Stomach (tissue), 9 donors: ENCODE measurements around the gene TDRD12. TPM values are rescaled to one million over a fixed set of nuclear protein-coding genes. Genes with fewer than 3 reads are reported as not detected.
"Not testable (repeated sequence)": the region's sequence is repeated elsewhere in the genome, so short reads cannot be mapped to it uniquely, and the experiment has no call there.

ENCODE experiments used
- DNase-seq, 2 donors: peaks; one replicate each; pipeline versions ENCODE4 v3.0.0 to v3.0.0-alpha.2; 2013 to 2019
- H3K27ac ChIP-seq, 5 donors: fragments of 200-600 bp in 4 of 5; sonication (generic) in 4 of 5; one replicate each; pipeline ENCODE4 v1.5.1; 2013 to 2019; ENCODE audit warnings: mild to moderate bottlenecking in 1 of 5, moderate library complexity in 1 of 5
- H3K27me3 ChIP-seq, 3 donors: fragments of 200-600 bp; sonication (generic); one replicate each; pipeline ENCODE4 v1.5.1; 2017 to 2019; ENCODE audit warnings: mixed run types in 1 of 3
- H3K36me3 ChIP-seq, 4 donors: fragments of 200-600 bp; sonication (generic); 1 replicate in 3 of 4; 2 replicates in 1 of 4; pipeline ENCODE4 v1.5.1; 2016 to 2019
- H3K4me1 ChIP-seq, 4 donors: fragments of 200-600 bp; sonication (generic); one replicate each; pipeline ENCODE4 v1.5.1; 2016 to 2019
- H3K4me3 ChIP-seq, 4 donors: fragments of 200-600 bp; sonication (generic) in 3 of 4; one replicate each; pipeline ENCODE4 v1.5.1; 2016 to 2019; ENCODE audit warnings: mild to moderate bottlenecking in 1 of 4
- H3K9me3 ChIP-seq, 4 donors: fragments of 200-600 bp; sonication (generic); one replicate each; pipeline ENCODE4 v1.5.1; 2016 to 2019
- EP300 ChIP-seq: sonication (generic); formaldehyde crosslinking; IDR thresholded peaks from one replicate; pipeline ENCODE4 v1.6.1; 2017; ENCODE audit warnings: antibody characterized with exemption
- POLR2A ChIP-seq, 4 donors: fragments of 450-650 bp; IDR thresholded peaks; one replicate each; pipeline ENCODE4 v1.6.1; 2016; ENCODE audit warnings: antibody characterized with exemption in 4 of 4, control low read depth in 2 of 4, mild to moderate bottlenecking in 1 of 4, moderate library complexity in 1 of 4
- POLR2AphosphoS5 ChIP-seq, 3 donors: sonication (generic); formaldehyde crosslinking; IDR thresholded peaks; one replicate each; pipeline ENCODE4 v1.6.1; 2016; ENCODE audit warnings: antibody characterized with exemption in 3 of 3
- WGBS, 5 donors: extraction: QIAGEN DNeasy Blood & Tissue Kit in 3 of 5; methylation state at CpG; one replicate each; pipeline versions ENCODE4 v1.1.5 to v1.1.7; 2013 to 2018; 5-methylcytosine and 5-hydroxymethylcytosine counted together
- intact Hi-C: fragments of 100-400 bp; cut with DNase I; formaldehyde crosslinking; loops from one replicate; pipeline ENCODE4 v1.15.1; 2023; ENCODE audit warnings: low total_unique reads
- polyA plus RNA-seq, 3 donors: library from polyadenylated mRNA; stranded (reverse); fragments of 200-250 nt; gene quantifications; one replicate each; pipeline ENCODE4 v1.2.3, GENCODE V29; 2013
- total RNA-seq, 5 donors: library from RNA; depleted of rRNA; stranded (reverse); fragments of >200 nt; gene quantifications; one replicate each; pipeline versions ENCODE4 v1.1.0 to v1.2.3, GENCODE V29; 2014 to 2016
- TF ChIP-seq, protein P1 (sequence below), 7 experiments: fragments of 450-650 bp in 4 of 7; fragments of 200-600 bp in 3 of 7; sonication (generic) in 3 of 7; IDR thresholded peaks; one replicate each; pipeline ENCODE4 v1.5.1; 2016 to 2019; ENCODE audit warnings: antibody characterized with exemption in 7 of 7, control low read depth in 2 of 7, mild to moderate bottlenecking in 1 of 7
- donor health status: healthy with polysubstance abuse.
- donor health status: Bipolar disorder and iron deficiency.
- donor health status: healthy.

TDRD12 gene
- total and polyA plus RNA-seq, 8 donors = 0.03 to 0.73 TPM; not detected in 6

- H3K36me3 ChIP-seq = peaks cover 17 to 36% (median 27%) of the 10 kb centered on the region in 4 donors
- H3K9me3 ChIP-seq, H3K27me3 ChIP-seq, intact Hi-C loops, DNase-seq: not testable (repeated sequence)
- H3K27ac ChIP-seq = peak overlapping the region; percentile 49 to 95 (median 57)
- 28 to 50% (median 47%) methylated on average over 6 of the region's 6 CpGs for WGBS, 5 donors
- peaks cover 53 to 82% (median 66%) of the 10 kb centered on the region in 4 donors for H3K4me1 ChIP-seq
- H3K4me3 ChIP-seq = peak overlapping the region in 2 of 4 donors; percentile 64 to 83
- peak in 1 of 3 donors; percentile 34 for TF ChIP-seq POLR2AphosphoS5 (IDR thresholded peaks at IDR 0.05)
These were observed 24.1 kb upstream of the TDRD12 start for GRCh38 chr19:32695506-32695905.

DNA sequence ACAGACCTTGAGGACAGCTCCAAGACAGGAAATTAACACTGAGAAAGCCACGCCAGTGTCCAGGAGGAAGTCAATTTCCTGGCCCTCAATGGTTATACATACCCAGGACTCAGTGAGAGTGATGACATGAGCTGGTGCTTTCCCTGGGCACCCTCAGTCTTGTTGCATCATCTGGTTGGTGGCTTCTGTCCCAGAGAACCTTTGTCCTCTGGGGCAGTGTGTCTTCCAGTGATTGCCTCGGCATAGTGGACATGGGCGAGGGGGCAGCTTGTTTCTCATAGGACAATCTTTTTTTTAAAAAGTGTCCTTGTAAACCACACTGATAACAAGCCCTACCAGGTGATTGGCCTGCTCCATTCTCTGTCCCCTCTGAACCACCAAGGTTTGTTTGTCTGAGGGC lies 22.8 kb upstream of the TDRD12 start:
- peak overlapping the region in 1 of 5 donors; percentile 49 for H3K27ac ChIP-seq

GRCh38 chr19:32700129-32700528 lies 19.4 kb upstream of the TDRD12 start:
- Histone ChIP-seq H3K27ac (peak overlapping the region in 2 of 5 donors; percentile 65 to 75), H3K9me3 (peaks cover 4 to 22% (median 11%) of the 10 kb centered on the region in 4 donors), H3K4me1 (peaks cover 35 to 73% (median 46%) of the 10 kb centered on the region in 4 donors), H3K36me3 (peaks cover 21 to 57% (median 41%) of the 10 kb centered on the region in 4 donors)
- intact Hi-C loops, DNase-seq, H3K27me3 ChIP-seq, H3K4me3 ChIP-seq: not testable (repeated sequence)
- 85 to 94% (median 92%) methylated on average over 7 of the region's 7 CpGs for WGBS, 5 donors

More for the DNA sequence above, 22.8 kb upstream of the TDRD12 start:
- H3K4me1 ChIP-seq = peaks cover 52 to 84% (median 65%) of the 10 kb centered on the region in 4 donors
- peaks cover 17 to 38% (median 29%) of the 10 kb centered on the region in 4 donors for H3K36me3 ChIP-seq
- H3K4me3 ChIP-seq, H3K27me3 ChIP-seq, H3K9me3 ChIP-seq, intact Hi-C loops, DNase-seq: not testable (repeated sequence)
- WGBS, 5 donors = 61 to 88% (median 75%) methylated on average over 3 of the region's 3 CpGs

DNA sequence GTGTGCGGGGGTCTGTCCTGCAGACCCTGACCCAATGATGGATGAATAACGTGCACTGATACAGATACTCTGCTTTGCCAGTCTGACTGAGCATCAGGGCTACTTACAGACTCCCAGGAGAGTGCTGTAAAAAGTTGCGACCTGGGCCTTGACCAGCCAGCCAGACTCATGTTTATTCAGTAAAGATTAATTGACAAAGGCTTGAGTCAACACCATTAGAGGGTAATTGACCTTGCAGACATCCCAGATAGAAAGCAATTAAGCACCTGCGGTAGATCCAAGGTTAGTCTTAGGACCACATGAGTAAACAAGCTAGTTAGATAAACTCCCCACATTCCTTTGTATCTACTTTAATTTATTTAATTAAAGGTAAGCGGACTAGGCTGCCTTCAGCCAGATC lies 17.6 kb upstream of the TDRD12 start:
- TF ChIP-seq EP300 (no peak), POLR2AphosphoS5 (IDR thresholded peaks at IDR 0.05) (peak in 2 of 3 donors; percentile 70 to 76)
- Histone ChIP-seq H3K4me3 (no peak overlapping the region), H3K9me3 (peaks cover 4 to 22% (median 11%) of the 10 kb centered on the region in 4 donors), H3K4me1 (peaks cover 18 to 73% (median 39%) of the 10 kb centered on the region in 4 donors), H3K36me3 (peaks cover 21 to 63% (median 44%) of the 10 kb centered on the region in 4 donors), H3K27me3 (no peaks in the 10 kb centered on the region), H3K27ac (peak overlapping the region in 3 of 5 donors; percentile 43 to 65 (median 54))
- 22 to 42% (median 24%) methylated on average over 5 of the region's 5 CpGs for WGBS, 5 donors
- intact Hi-C loops = no loop called here
- DNase-seq = peak; percentile 66 to 81

DNA sequence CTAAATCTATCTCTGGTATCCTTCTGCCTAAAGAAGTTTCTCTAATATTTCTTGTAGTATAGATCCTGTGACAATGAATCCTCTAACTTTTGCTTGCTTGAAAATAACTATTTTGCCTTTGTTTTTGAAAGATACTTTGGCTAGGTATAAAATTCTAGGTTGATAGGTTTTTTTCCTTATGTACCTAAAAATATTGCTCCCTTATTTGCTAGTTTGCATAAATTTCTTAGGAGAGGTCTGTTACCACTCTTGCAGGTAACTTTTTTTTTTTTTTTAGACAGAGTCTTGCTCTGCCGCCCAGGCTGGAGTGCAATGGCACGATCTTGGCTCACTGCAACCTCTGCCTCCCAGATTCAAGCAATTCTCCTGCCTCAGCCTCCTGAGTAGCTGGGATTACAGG lies 15.6 kb upstream of the TDRD12 start:
- 93 to 99% (median 96%) methylated on average over 2 of the region's 2 CpGs for WGBS, 5 donors
- peaks cover 4 to 22% (median 11%) of the 10 kb centered on the region in 4 donors for H3K9me3 ChIP-seq
- H3K27me3 ChIP-seq, intact Hi-C loops, DNase-seq, H3K4me3 ChIP-seq, H3K27ac ChIP-seq: not testable (repeated sequence)
- H3K4me1 ChIP-seq = peaks cover 18 to 57% (median 37%) of the 10 kb centered on the region in 4 donors
- H3K36me3 ChIP-seq = peaks cover 16 to 48% (median 35%) of the 10 kb centered on the region in 4 donors

DNA sequence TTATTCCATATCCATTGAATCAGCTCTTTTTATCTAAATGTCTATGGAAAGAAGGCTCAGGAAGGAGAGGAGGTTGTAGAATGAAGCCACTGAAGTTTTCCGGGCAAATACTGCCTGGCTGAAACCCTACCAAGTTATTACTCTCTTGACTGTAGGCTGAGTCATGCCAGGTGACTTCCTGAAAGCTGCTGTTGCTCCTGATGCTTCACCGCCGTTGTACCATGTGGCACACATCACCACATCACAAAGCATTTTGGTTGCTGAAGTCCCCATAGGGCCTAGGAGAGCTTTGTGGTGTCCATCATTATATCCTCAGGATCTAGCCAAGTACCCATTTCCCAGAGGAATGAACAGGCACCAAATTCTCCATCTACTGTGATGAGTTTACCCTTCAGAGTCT lies 11.1 kb upstream of the TDRD12 start:
- TF ChIP-seq, protein P1, sequence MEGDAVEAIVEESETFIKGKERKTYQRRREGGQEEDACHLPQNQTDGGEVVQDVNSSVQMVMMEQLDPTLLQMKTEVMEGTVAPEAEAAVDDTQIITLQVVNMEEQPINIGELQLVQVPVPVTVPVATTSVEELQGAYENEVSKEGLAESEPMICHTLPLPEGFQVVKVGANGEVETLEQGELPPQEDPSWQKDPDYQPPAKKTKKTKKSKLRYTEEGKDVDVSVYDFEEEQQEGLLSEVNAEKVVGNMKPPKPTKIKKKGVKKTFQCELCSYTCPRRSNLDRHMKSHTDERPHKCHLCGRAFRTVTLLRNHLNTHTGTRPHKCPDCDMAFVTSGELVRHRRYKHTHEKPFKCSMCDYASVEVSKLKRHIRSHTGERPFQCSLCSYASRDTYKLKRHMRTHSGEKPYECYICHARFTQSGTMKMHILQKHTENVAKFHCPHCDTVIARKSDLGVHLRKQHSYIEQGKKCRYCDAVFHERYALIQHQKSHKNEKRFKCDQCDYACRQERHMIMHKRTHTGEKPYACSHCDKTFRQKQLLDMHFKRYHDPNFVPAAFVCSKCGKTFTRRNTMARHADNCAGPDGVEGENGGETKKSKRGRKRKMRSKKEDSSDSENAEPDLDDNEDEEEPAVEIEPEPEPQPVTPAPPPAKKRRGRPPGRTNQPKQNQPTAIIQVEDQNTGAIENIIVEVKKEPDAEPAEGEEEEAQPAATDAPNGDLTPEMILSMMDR (IDR thresholded peaks at IDR 0.05) = no peak
- TF ChIP-seq EP300 = no peak
- TF ChIP-seq POLR2A (IDR thresholded peaks at IDR 0.05) = no peak
- no peak for TF ChIP-seq POLR2AphosphoS5 (IDR thresholded peaks at IDR 0.05)
- WGBS, 5 donors = 58 to 69% (median 64%) methylated on average over 3 of the region's 3 CpGs

GRCh38 chr19:32709032-32709431 lies 10.5 kb upstream of the TDRD12 start:
- no peak for TF ChIP-seq POLR2AphosphoS5 (IDR thresholded peaks at IDR 0.05)
- TF ChIP-seq EP300 = no peak
- TF ChIP-seq, protein P1 (IDR thresholded peaks at IDR 0.05) = no peak
- TF ChIP-seq POLR2A (IDR thresholded peaks at IDR 0.05) = no peak
- no peaks in the 10 kb centered on the region for H3K27me3 ChIP-seq
- WGBS, 5 donors = 82 to 88% (median 87%) methylated on average over 5 of the region's 5 CpGs
- H3K4me1 ChIP-seq = peaks cover 0 to 23% (median 16%) of the 10 kb centered on the region in 4 donors
- H3K9me3 ChIP-seq = peaks cover 4 to 7% (median 5%) of the 10 kb centered on the region in 4 donors
- peaks cover 18 to 73% (median 62%) of the 10 kb centered on the region in 4 donors for H3K36me3 ChIP-seq
- intact Hi-C loops = no loop called here
- no peak overlapping the region for H3K4me3 ChIP-seq
- H3K27ac ChIP-seq = no peak overlapping the region
- no peak for DNase-seq

More for the DNA sequence above, 11.1 kb upstream of the TDRD12 start:
- H3K36me3 ChIP-seq = peaks cover 19 to 72% (median 60%) of the 10 kb centered on the region in 4 donors
- DNase-seq = no peak
- H3K9me3 ChIP-seq = peaks cover 4 to 13% (median 10%) of the 10 kb centered on the region in 4 donors
- intact Hi-C loops = no loop called here
- H3K4me3 ChIP-seq = no peak overlapping the region
- no peak overlapping the region for H3K27ac ChIP-seq
- peaks cover 0 to 23% (median 16%) of the 10 kb centered on the region in 4 donors for H3K4me1 ChIP-seq
- no peaks in the 10 kb centered on the region for H3K27me3 ChIP-seq
